ENCODE data around the gene INTS15.

The INTS15 gene

DNA sequence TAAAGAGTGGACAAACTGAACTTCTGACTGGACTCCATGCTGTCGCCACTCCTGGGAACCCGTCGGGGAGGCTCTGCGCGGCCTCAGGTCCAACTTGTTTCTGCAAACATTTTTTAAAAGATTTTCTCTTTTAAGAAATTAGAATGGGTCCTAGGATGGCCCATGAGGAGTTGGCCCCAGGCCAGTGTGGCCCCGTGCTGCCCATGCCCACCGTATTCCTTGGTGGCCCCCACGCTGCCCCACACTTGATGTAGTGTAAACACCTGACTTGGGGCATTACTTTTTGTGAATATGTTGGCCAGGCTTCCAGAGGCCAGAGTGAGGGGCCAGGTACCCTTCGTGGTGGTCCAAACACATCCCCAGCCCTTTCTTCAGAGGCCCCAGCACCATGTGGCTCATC, 66.6 kb downstream of the INTS15 start:
- H3K4me1 Mint-ChIP-seq (ENCODE audit: low read depth): no peaks in the 10 kb centered on the region
- no peak overlapping the region for H3K4me3 Mint-ChIP-seq
- peaks cover 11% of the 10 kb centered on the region for H3K9me3 Mint-ChIP-seq
- peaks cover 14% of the 10 kb centered on the region for H3K27me3 Mint-ChIP-seq
- no peak overlapping the region for H3K27ac Mint-ChIP-seq
- peaks cover 49% of the 10 kb centered on the region for H3K36me3 Mint-ChIP-seq (ENCODE audit: low read depth)
- intact Hi-C loops (cut with micrococcal nuclease): no loop called here

Data from dendritic cell treated with granulocyte-macrophage colony-stimulating factor and Interleukin-4, amounts not matched to agents 40 ng/mL and 50 ng/mL, for 4 days (primary cell).